ENCODE data around the gene HTR3B.
"Not testable (repeated sequence)": the region's sequence is repeated elsewhere in the genome, so short reads cannot be mapped to it uniquely, and the experiment has no call there.

HTR3B gene

GRCh38 chr11:113904379-113905101 lies at the start of gene HTR3B:
Gene HTR3B, plus strand, starts transcription at chr11:113904796. Its CDS starts 138 bp downstream, at chr11:113904934.
- no peak for DNase-seq

GRCh38 chr11:113855803-113856202 lies 48.8 kb upstream of the HTR3B start:
- DNase-seq = no peak

- DNase-seq = no peak
These were observed 47.4 kb upstream of the HTR3B start for GRCh38 chr11:113856966-113857759.

DNA sequence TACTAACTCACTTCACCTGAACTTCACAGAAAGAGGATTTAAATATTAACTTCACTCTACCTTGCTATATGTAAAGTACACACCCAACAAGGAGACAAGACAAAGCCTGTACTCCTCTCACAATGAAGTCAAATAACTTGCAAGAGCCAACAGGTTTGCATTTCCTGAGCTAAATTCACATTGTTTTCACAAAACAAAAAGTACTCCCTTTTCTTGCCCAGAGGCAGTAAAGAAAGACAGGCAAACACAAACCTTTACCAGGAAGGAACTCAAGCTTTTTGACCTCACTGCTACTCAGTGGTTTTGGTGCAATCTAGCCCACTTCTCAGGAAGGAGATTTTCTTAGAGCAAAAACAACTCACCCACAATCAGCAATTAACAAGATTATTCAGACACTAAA lies 44.9 kb upstream of the HTR3B start:
- DNase-seq = no peak

- DNase-seq = no peak
These were observed 42.2 kb upstream of the HTR3B start for GRCh38 chr11:113862435-113862834.

DNA sequence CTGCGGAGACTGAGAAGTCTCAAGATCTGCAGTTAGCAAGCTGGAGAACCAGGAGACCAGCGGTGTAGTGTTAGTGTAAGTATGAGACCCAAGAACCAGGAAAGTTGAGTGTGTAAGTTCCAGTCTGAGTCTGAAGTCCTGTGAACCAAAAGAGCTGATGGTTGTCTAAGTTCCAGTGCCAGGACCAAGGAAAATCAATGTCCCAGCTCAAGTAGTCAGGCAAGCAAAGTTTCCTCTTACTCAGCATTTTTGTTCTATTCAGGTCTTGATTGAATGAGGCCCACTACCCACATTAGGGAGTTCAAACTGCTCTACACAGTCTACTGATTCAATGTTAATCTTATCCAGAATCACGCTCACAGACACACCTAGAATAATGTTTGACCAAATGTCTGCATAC lies 40.2 kb upstream of the HTR3B start:
- DNase-seq = no peak

- DNase-seq = no peak
These were observed 38.7 kb upstream of the HTR3B start for GRCh38 chr11:113865873-113866272.

- no peak for DNase-seq
These were observed 36.6 kb upstream of the HTR3B start for GRCh38 chr11:113867843-113868503.

GRCh38 chr11:113871336-113871735 lies 33.3 kb upstream of the HTR3B start:
- no peak for DNase-seq

- DNase-seq = no peak
These were observed 31.4 kb upstream of the HTR3B start for GRCh38 chr11:113873236-113873626.

GRCh38 chr11:113874096-113874495 lies 30.5 kb upstream of the HTR3B start:
- no peak for DNase-seq

- peak; percentile 31 for DNase-seq
These were observed 29.9 kb upstream of the HTR3B start for GRCh38 chr11:113874581-113875233.

DNA sequence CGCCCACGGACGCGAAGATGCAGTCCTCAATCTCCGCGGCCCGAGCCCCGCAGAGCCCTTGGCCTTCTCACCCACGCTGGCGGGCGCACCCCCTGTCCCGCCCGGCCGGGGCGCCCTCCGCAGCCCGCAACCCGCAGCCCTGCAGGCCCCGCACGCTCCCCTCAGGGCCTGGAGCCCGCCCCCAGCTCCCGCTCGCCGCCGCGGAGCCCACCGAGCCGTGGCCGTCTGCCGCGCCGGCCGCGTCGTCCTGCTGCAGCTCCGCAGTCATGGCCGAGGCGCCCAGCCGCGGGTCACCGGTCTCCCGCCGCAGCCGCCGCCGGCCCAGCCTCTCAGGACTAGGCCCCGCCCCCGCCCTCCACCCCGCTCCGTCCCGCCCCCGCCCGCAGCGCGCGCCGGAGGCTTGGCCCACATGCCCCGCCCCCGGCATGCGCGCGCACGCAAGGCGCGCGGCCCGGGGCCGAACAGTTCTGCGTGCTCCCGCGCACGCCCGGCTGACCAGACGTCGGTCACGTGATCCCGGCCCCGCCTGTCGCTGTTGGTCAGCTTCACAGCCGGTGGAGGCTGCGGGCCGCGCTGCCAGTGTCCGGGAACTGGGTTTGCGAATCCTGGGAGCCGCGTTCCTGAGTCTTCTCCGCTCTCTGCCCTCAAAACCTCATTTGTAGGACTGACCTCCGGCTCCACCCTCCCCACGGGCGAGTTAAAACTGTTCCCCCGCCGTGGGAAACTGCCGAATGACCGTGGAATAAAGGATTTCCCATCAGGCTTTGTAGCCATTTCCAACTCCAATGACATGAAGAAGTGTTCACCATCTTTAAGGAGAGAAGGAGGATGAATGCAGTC lies 29.1 kb upstream of the HTR3B start, which contains the start of gene USP28:
Gene USP28, minus strand, starts transcription at position 339 of the 840 bp plus-strand sequence. Its CDS starts 71 bp downstream, at position 268.
- peak; percentile 81 for DNase-seq

DNA sequence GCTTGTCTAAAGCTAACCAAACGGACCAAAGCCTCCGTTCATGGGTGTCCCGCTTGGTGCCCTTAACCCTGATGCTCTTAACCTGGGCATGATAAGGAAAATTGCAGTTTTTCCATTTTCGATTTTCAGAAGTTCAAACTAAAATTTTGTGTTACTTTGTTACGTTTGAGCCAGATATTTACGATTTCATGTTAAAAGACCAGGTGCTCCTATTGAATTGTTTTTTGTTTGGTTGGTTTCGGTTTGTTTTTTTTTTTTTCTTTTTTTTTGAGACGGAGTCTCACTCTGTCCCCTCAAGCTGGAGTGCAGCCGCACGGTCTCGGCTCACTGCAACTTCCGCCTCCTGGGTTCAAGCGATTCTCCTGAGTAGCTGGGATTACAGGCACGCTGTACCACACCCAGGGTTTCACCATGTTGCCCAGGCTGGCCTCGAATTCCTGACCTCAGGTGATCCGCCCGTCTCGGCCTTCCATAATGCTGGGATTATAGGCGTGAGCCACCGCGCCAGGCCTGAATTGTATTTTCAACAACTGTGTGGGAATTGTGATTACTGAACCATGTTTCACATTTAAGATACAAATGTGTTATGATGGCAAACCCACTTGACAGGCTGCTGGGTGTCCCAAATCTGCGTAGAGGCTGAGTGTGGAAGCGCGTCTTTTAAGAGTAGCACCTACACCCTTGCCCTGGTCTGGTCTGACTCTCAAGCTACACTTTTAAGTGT lies 28.4 kb upstream of the HTR3B start:
- no peak for DNase-seq

- DNase-seq = no peak
These were observed 27.6 kb upstream of the HTR3B start for GRCh38 chr11:113876798-113877669.

DNA sequence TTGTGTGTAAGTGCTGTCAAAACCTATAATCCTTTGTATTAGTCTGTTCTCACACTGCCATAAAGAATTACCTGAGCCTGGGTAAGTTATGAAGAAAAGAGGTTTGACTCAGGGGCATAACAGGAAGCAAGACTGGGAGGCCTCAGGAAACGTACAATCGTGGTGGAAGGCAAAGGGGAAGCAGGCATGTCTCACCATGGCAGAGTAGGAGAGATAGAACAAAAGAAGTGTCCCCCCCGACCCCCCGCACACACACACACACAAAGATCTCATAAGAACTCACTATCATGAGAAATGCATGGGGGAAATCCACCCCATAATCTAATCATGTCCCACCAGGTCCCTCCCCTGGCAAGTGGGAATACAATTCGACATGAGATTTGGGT lies 26.9 kb upstream of the HTR3B start:
- no peak for DNase-seq

- not testable (repeated sequence) for DNase-seq
These were observed 25.1 kb upstream of the HTR3B start for GRCh38 chr11:113879446-113879845.

- no peak for DNase-seq
These were observed 23.6 kb upstream of the HTR3B start for GRCh38 chr11:113880971-113881370.

DNA sequence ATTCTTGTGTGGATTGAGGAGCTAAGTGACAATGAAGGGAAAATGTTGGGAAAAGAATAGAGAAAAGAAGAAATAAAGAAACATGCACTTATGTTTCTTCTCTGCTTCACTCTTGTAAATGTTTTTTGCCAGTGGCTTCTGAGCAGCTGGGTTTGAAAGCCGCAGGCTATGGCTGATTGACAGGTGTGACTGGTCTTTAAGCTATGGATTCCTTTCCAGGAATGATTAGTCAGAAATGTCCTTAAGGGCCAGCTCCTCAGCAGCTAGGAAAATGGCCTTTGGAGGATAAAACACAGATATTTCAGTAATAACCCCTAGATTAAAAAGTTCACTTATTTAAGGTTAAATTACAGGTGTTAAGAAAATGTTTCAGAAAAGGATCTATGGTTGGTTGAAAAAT lies 22.7 kb upstream of the HTR3B start:
- no peak for DNase-seq

DNA sequence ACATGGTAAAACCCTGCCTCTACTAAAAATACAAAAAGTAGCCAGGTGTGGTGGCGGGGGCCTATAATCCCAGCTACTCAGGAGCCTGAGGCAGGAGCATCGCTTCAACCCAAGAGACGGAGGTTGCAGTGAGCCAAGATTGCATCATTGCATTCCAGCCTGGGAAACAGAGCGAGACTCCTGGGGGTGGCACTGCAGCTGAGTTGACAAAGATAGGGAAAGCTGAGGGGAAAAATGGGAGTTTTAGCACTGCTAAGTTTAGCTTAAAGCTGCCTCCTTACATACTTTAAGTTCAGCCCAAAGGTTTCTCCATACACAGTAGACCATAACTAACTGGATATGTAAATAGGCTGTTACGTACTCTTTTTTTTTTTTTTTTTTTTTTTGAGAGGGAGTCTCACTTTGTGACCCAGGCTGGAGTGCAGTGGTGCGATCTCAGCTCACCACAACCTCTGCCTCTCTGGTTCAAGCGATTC lies 20.2 kb upstream of the HTR3B start:
- no peak for DNase-seq
